ENCODE data around the gene PDCD7.
"Not testable (repeated sequence)": the region's sequence is repeated elsewhere in the genome, so short reads cannot be mapped to it uniquely, and the experiment has no call there.

The PDCD7 gene, protein sequence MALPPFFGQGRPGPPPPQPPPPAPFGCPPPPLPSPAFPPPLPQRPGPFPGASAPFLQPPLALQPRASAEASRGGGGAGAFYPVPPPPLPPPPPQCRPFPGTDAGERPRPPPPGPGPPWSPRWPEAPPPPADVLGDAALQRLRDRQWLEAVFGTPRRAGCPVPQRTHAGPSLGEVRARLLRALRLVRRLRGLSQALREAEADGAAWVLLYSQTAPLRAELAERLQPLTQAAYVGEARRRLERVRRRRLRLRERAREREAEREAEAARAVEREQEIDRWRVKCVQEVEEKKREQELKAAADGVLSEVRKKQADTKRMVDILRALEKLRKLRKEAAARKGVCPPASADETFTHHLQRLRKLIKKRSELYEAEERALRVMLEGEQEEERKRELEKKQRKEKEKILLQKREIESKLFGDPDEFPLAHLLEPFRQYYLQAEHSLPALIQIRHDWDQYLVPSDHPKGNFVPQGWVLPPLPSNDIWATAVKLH

DNA sequence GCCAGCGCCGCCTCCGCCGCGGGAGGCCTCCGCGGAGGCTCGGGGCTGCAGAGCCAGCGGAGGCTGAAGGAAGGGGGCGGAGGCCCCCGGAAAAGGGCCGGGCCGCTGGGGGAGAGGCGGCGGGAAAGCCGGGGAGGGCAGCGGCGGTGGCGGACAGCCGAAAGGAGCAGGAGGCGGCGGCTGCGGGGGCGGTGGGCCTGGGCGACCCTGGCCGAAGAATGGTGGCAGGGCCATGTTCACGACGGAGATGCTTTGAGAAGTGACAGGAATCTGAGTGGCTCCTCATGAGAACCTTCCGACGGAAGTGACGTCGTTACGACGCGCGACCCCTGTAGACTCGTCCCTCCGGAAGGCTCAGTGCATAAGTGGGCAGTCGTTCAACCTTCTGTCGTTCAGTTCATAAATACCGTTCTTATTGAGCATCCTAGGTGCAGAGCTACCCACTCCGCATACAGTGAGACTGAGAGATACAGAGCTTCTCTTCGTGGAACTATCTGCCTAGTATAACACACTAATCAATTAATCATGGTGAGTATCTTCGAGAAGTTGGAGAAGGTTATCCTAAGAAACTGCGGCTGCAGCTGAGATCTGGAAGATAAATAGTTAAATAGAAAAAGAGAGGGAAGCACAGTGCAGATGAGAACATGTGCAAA is at the start of gene PDCD7:
PDCD7 (minus strand) TSS at position 261 of the 653 bp plus-strand sequence; CDS start at position 234, 27 bp downstream.
- DNase-seq: peak; percentile 72

DNA sequence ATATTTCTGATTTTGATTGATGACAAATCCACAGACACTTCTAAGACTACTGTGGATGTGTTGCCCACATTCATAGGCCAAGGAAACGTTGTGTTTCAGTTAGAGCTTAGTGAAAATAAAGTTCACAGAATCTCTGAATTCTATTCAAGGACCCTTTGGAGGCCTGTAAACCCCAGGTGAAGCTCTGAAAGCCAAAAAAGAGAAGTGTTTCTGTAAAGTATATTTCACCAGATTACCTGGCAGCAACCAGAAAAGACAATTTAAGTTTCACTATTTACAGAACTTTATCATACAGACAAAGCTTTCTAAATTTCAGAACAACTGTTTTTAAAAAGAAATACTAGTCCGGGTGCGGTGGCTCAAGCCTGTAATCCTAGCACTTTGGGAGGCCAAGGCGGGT is 48.9 kb upstream of the PDCD7 start:
- no peak for DNase-seq

DNA sequence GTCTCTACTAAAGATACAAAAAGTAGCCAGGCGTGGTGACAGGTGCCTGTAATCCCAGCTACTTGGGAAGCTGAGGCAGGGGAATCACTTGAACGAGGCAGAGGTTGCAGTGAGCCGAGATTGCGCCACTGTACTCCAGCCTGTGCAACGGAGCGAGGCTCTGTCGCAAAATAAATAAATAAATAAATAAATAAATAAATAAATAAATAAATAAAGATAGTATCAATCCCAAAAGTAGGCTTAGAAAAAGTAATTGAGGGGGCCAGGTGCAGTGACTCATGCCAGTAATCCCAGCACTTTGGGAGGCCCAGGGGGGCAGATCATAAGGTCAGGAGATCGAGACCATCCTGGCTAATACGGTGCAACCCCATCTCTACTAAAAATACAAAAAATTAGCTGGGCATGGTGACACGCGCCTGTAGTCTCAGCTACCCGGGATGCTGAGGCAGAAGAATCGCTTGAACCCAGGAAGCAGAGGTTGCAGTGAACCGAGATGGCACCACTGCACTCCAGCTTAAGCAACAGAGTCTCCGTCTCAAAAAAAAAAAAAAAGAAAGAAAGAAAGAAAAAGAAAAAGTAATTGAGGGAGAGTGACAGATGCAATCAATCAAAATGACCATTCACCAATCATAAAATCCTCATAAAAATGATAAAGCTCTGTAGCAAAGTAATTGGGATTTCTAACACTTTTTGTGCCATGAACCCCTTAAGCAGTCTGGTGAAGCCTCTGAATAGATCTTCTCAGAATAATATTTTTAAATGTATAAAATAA is 48.2 kb upstream of the PDCD7 start:
- DNase-seq: not testable (repeated sequence)

DNA sequence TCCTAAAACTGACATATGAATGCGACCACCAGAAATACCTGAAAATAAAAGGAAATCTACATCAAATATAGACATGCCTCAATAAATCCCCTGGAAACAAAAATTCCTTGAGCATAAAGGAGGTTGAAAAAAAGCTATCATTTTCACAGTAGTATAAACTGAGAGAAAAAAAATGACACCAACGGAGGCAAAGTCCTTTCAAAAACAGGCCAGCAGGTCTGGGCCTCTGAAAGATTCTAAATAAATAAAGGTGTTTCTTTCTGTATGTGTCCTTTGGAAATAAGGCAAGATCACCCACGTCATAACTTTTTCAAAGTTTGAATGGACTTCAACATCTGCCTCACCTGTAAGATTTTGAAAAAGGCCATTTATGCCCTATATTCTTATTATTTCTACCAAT is 46.6 kb upstream of the PDCD7 start:
- DNase-seq: no peak

DNA sequence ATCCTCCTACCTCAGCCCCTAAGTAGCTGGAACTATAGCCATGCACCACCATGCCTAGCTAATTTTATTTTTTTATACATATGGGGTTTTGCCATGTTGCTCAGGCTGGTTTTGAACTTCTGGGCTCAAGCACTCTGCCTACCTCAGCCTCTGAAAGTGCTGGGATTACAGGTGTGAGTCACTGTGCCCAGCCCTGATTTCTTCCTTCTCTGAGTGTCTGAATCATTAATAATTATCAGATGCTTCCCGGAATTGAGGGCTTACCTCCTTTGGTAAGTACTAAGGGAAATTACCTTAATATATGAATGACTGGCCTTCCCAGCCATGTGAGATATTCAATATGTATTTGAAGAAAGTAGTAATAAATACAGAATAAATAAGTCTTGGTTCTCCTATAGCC is 44.3 kb upstream of the PDCD7 start:
- DNase-seq: no peak

DNA sequence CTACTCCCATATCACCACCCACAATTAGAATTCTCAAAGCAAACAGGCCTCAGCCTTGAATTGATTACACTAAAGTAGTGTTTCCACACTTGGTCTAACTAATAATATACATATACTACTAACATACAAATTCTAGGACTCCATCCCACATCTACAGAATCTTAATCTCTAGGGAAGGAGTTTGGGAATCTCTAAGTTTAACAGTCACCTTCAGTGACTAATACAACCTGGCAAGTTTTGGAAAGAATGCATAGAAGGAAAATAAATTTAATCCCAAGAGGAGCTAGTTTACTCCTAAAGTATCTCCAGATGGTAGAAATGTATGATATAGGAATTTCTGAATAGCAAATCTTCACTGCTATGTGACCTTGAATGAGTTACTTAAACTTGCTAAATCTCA is 42.4 kb upstream of the PDCD7 start:
- no peak for DNase-seq

DNA sequence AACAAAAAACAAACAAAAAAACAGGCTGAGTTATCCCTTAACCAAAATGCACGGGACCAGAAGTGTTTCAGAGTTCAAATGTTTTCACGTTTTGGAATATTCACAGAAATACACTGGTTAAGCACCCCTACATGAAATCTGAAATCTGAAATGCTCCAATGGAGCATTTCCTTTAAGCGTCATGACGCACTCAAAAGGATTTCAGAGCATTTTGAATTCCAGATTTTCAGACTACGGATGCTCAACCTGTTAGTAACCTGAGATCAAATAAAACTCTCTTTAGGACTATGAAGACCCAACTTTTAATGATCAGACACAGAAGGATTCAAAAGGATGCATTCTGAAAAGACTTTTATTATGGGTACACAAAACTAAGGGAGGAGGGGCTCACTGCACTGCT is 41.9 kb upstream of the PDCD7 start:
- no peak for DNase-seq

DNA sequence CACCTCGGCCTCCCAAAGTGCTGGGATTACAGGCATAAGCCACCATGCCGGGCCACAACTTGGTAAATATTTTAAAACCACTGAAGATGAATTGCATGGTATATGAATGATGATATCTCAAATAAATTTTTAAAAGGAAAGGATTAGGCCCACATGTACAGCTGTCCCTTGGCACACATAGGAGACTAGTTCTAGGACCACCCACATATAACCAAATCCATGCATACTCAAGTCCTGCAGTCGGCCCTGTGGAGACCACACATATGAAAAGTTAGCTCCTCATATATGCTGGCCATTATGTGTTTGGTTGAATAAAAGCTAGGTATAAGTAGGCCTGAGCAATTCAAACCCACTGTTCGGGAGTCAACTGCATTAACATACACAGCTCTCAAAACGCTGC is 40.9 kb upstream of the PDCD7 start:
- no peak for DNase-seq

DNA sequence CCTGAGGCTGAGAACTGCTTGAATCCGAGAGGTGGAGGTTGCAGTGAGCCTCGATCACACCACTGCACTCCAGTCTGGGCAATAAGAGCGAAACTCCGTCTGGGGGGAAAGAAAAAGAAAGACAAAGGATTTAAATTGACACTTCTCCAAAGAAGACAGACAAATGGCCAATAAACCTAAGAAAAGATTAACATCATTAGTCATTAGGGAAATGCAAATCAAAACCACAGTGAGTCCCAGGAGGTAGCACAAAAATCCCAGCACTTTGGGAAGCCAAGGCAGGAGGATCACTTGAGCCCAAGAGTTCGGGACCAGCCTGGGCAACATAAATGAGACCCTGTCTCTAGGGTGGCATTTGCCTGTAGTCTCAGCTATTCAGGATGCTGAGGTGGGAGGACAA is 38.9 kb upstream of the PDCD7 start:
- no peak for DNase-seq

DNA sequence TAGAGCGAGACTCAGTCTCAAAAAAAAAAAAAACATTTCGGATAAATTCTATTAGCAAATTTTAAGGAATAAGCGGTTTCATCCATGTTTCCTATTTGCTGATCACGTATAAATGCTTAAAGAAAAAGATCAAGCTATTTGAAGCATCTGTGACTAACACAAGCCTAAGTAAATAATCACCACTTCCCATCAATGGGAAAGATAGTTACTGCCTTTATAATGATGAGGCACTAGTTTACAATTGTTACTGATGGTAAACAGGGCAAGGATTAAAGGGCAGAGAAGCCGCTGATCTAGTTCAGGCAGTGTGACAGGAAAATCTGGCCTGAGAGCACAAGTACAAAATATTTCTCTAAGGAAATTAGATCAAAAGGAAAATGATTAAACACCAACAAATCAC is 37.8 kb upstream of the PDCD7 start:
- DNase-seq: no peak

DNA sequence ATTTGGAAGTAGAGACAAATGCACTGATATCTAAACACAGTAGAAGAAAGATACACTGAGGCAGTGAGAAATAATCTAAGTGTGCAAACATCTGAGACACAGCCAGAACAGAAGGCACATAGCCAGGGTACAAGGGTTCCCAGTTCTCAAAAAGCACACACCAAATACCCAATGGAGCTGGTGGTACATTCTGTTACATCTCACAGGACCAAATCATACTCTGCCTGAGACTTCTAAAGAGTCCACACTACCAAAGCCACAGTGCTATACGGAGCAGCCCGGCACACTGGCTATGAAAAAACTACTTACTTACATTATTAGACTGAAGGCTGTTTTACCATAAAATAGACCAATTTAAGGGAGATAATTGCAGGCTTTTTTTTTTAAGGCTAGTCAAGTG is 32.3 kb upstream of the PDCD7 start:
- no peak for DNase-seq

DNA sequence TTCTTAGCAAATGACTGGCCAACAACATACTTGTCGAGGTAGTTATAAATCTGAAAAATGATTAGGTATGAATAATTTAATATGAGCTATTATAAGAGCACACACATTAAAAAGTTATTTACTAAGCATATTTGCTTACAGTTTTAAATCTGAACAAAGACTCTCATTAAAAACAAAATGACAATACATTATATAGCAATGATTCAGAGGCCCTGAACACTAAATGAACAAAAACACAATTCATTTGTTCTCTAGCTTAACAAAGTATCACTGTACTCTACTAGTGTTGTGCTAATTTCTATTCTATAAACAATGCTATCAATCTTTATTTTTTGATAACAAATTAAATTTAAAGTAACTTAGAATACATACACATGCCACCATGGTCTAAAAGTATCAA is 30.5 kb upstream of the PDCD7 start:
- DNase-seq: no peak

DNA sequence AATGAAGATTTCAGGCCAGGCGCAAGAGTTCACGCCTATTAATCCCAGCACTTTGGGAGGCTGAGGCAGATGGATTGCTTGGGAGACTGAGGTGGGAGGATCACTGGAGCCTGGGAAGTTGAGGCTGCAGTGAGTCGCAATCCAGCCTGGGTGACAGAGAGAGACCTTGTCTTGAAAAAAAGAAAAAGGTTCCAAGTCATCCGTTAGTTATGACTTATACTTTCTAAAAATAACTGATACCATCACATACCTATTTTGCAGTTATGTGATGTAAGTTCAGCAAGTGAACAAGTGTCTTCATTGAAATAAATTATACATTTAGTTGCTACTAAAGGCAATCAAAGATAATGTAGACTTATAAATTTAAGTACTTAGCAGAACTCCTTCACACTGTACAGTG is 29.4 kb upstream of the PDCD7 start:
- no peak for DNase-seq

DNA sequence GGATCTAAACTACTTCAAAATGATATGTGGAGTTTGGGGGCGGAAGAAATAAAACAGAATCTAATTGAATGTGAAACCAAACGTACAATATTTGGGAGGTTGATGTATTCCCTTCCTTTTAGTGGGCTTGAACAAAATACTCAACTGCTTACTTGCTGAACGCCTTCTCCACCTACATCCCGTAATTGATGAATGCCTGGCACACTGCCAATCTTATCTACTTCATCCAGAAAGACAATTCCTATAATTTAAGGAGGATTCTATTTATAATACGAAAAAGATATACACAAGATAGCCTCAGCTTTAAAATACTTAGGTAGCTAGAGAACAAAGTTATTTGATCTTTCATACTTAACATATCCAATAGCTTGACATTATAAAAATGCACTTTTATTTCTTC is 23.1 kb upstream of the PDCD7 start:
- DNase-seq: no peak

DNA sequence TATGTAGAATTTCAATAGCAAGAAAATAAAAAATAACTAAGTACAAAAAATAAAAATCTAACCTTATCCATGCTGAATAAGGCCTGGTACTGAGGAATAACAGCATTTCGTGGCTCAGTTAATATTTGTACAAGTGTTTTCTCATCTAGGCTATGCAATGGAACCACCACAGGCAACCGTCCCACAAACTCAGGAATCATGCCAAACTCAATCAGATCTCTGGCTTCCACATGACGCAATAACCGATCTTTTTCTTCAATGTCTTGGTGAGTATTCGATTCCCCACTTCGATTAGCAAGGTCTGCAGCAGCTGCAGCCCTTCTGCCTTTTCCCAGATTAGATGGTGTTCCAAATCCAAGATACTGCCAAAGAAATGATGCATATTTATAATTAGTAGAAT is 21.1 kb upstream of the PDCD7 start:
- no peak for DNase-seq

DNA sequence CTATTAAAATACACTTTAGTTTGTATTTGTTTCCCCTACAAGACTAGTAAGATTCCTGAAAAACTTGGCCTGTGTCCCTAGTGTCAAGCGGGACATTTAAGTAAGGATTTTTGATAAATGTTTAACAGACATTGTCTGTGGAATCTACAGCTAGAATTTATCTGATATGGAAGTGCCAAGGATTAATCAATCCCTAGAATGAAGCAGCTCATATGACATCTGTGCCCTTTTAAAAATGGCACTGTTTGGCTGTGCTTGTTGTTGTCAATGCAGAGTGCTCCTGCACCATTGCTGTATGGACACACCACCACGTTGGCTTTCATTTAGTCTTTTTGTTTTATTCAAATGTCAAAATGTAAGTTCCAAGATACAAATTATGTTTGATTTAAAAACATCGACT is 14.3 kb upstream of the PDCD7 start:
- no peak for DNase-seq

DNA sequence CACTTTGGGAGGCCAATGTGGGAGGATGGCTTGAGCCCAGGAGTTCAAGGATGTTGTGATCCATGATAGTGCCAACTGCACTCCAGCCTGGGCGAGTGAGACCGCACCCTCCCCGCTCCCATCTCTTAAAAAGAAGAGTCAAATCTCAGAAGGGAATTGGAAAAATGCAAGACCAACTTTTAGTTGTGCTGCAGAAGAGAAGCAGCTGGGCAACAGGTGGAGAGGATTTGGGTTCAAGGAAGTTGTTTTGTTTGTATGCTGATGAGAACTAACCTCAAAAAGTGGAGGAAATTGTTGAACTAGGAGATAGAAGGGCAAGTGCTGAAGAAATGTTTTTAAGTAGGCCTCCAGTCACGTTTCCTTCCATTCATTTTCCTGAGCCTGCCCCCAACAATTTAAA is 12.8 kb upstream of the PDCD7 start:
- no peak for DNase-seq

DNA sequence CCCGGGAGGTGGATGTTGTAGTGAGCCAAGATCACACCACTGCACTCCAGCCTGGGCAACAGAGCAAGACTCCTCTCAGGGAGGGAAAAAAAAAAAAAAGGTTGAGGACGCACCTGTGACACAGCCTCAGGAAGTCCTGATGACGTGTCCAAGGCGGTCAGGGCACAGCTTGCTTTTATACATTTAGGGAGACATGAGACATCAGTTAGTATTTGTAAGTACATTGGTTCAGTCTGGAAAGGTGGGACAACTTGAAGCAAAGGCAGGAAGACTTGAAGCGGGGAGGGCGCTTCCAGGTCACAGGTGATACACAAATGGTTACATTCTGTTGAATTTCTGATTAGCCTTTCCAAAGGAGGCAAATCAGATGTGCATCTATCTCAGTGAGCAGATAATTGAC is 5.0 kb upstream of the PDCD7 start:
- DNase-seq: not testable (repeated sequence)

DNA sequence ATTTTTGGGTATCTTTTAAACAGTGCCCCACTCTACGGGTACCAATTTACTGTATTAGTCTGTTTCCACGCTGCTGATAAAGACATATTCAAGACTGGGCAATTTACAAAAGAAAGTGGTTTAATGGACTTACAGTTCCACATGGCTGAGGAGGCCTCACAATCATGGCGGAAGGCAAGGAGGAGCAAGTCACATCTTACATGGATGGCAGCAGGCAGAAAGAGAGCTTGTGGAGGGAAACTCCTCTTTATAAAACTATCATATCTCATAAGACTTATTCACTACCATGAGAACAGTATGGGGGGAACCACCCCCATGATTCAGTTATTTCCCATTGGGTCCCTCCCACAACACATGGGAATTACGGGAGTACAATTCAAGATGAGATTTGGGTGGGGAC is 4.3 kb upstream of the PDCD7 start:
- DNase-seq: not testable (repeated sequence)

DNA sequence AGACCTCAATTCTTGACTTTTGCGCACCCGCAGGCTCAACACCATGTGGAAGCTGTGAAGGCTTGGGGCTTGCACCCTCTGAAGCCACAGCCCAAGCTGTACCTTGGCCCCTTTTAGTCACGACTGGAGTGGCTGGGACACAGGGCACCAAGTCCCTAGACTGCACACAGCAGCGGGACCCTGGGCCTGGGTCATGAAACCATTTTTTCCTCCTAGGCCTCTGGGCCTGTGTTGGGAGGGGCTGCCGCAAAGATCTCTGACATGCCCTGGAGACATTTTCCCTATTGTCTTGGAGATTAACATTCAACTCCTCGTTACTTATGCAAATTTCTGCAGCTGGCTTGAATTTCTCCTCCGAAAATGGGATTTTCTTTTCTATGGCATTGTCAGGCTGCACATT is 3.5 kb upstream of the PDCD7 start:
- DNase-seq: not testable (repeated sequence)

DNA sequence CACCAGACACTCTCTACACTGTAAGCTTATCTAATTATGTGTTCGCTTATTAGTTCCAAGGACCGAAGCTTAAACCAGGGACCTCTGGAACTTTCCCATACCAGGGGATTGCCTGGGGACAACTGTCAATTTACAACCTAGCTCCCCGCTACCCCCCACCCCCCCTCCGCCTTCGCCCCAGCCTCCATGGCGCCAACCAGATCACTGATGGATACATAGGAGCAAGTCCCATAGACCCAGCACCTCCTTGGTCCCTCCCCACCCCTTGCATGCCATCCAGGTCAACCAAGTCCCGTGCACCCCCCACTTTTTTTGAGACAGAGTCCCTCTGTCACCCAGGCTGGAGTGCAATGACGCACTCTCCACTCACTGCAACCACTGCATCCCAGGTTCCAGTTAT is 930 bp upstream of the PDCD7 start:
- DNase-seq: no peak

DNA sequence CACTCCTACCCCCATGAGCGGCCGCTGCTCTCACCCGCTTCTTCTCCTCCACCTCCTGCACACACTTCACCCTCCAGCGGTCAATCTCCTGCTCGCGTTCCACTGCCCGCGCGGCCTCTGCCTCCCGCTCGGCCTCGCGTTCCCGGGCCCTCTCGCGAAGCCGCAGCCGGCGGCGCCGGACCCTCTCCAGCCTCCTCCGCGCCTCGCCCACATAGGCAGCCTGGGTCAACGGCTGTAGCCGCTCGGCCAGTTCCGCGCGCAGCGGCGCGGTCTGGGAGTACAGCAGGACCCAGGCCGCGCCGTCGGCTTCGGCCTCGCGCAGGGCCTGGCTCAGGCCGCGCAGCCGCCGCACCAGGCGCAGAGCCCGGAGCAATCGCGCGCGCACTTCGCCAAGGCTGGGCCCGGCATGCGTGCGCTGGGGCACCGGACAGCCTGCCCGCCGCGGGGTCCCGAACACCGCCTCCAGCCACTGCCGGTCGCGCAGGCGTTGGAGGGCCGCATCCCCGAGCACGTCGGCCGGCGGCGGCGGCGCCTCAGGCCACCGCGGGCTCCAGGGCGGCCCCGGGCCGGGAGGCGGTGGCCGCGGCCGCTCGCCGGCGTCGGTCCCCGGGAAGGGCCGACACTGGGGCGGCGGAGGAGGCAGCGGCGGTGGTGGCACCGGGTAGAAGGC is 595 bp downstream of the PDCD7 start:
- no peak for DNase-seq

DNA sequence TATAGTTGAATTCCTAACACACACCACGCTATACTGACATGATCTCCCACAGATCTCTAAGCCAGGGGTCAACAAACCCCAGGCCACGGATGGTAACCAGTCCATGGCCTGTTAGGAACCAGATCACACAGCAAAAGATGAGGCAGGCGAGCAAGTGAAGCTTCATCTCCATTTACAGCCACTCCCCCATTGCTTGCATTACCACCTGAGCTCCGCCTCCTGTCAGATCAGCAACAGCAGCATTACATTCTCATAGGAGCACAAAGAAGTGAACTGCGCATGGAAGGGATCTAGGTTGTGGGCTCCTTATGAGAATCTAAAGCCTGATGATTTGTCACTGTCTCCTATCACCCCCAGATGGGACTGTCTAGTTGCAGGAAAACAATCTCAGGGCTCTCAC is 2.7 kb downstream of the PDCD7 start:
- DNase-seq: no peak
